HG03139 (cell line): Measurements from ENCODE around the gene LMTK3.

Source experiments
- ATAC-seq: cut with Tn5 transposase; IDR thresholded peaks from one replicate; pipeline ENCODE4 v1.9.1; 2021; ENCODE audit not compliant: unreplicated experiment

LMTK3 gene

GRCh38 chr19:48508729-48509411, 2.8 kb downstream of the LMTK3 start:
- no peak for ATAC-seq

- ATAC-seq: no peak
Measured at GRCh38 chr19:48507911-48508439, 3.7 kb downstream of the LMTK3 start.

GRCh38 chr19:48506138-48506733, 5.4 kb downstream of the LMTK3 start:
- ATAC-seq: no peak

GRCh38 chr19:48502350-48503018, 9.2 kb downstream of the LMTK3 start:
- no peak for ATAC-seq

GRCh38 chr19:48501494-48502349, 9.9 kb downstream of the LMTK3 start:
- ATAC-seq: no peak

GRCh38 chr19:48500830-48501493, 10.7 kb downstream of the LMTK3 start:
- ATAC-seq: no peak

- ATAC-seq: no peak
Measured at GRCh38 chr19:48499316-48500090, 12.1 kb downstream of the LMTK3 start.

- ATAC-seq: no peak
Measured at GRCh38 chr19:48498595-48499311, 12.9 kb downstream of the LMTK3 start.

GRCh38 chr19:48497728-48498594, 13.7 kb downstream of the LMTK3 start:
- ATAC-seq: no peak

GRCh38 chr19:48496959-48497727, 14.5 kb downstream of the LMTK3 start:
- ATAC-seq: no peak

- no peak for ATAC-seq
Measured at GRCh38 chr19:48495396-48495795, 16.2 kb downstream of the LMTK3 start.

GRCh38 chr19:48493718-48494401, 17.8 kb downstream of the LMTK3 start:
- no peak for ATAC-seq

GRCh38 chr19:48492925-48493717, 18.5 kb downstream of the LMTK3 start:
- ATAC-seq: peak; percentile 58

GRCh38 chr19:48491793-48492123, 19.9 kb downstream of the LMTK3 start:
- no peak for ATAC-seq

- no peak for ATAC-seq
Measured at GRCh38 chr19:48490981-48491792, 20.4 kb downstream of the LMTK3 start.
